GM19023 (cell line): ENCODE data around the gene TMIE.

ENCODE experiments used
- ATAC-seq: cut with Tn5 transposase; IDR thresholded peaks from one replicate; pipeline ENCODE4 v1.9.1; 2021; ENCODE audit warnings: mild to moderate bottlenecking, moderate library complexity; ENCODE audit not compliant: unreplicated experiment

Gene TMIE

GRCh38 chr3:46668591-46668990 lies 32.6 kb upstream of the TMIE start:
- ATAC-seq = no peak

GRCh38 chr3:46669191-46669999 lies 31.8 kb upstream of the TMIE start:
- ATAC-seq = no peak

- no peak for ATAC-seq
Measured at GRCh38 chr3:46670000-46670890, 30.9 kb upstream of the TMIE start.

DNA sequence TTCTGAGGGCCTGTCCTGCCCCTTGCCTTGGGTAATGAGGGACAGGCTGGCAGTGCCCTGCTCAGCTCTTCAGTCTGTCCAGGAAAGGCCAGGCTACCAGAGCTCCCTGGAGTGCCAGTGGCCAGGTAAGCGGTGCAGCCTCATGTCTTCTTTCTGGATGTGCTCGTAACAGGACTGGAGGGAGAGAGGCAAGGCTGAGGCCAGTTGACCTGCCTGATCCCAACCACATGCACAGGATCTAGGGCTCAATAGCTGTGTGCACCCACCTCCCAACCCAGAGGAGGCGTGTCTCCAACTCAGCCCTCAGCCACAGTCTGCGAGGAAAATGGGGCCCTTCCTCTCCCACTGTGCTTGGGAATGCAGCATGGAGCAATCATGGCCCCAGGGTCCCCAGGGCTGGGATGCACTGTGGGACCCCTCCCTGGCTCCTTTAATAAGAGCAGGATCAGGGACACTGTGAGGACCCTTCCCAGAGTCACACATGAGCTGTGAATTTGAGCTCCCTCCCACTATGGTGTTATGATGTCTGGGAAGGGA lies 30.2 kb upstream of the TMIE start:
- no peak for ATAC-seq

GRCh38 chr3:46671541-46672348 lies 29.4 kb upstream of the TMIE start:
- ATAC-seq = no peak

GRCh38 chr3:46672349-46672695 lies 28.9 kb upstream of the TMIE start:
- ATAC-seq = no peak

- no peak for ATAC-seq
Measured at GRCh38 chr3:46673151-46674030, 27.8 kb upstream of the TMIE start.

DNA sequence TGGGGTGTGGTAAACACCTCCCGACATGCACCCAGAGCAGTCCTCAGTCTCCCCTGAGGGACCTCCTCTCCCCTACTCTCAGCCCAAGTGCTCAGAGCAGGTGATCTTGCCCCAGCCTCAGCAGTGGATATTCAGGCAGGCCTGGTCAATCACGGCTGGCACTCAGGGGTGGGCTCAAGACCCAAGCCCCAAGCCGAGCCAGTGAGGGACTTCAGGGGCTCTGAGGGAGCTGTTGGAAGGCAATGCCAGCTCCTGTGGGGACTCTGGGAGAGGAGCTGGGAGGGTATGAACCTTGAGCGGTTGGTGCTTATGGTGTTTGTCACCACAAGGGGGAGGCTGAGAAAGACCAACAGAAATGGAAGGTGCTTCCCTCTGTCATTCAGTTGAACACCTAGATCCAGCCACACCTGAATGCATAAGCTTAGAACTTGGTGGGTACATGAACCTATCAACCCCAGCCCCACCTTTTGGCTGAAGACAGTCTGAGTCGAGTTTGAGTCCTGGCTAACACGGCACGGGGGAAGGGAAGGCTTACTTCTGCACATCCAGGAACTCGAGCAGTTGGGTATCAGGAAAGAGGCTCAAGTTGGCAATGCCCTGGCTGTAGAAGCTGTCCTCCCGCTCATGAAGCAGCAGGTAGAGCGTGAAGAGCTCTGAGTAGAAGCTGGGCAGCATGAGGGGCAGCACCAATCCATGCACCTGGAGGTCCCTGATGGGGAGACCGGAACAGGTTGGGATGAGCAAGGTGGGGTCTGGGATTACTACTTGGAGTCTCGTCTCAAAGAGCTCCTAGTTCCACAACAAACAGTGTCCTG lies 27.0 kb upstream of the TMIE start:
- no peak for ATAC-seq

- ATAC-seq = no peak
Measured at GRCh38 chr3:46675426-46675825, 25.8 kb upstream of the TMIE start.

GRCh38 chr3:46675843-46676567 lies 25.2 kb upstream of the TMIE start:
- no peak for ATAC-seq

GRCh38 chr3:46676601-46677410 lies 24.4 kb upstream of the TMIE start:
- ATAC-seq = no peak

GRCh38 chr3:46677411-46677726 lies 23.8 kb upstream of the TMIE start:
- no peak for ATAC-seq

DNA sequence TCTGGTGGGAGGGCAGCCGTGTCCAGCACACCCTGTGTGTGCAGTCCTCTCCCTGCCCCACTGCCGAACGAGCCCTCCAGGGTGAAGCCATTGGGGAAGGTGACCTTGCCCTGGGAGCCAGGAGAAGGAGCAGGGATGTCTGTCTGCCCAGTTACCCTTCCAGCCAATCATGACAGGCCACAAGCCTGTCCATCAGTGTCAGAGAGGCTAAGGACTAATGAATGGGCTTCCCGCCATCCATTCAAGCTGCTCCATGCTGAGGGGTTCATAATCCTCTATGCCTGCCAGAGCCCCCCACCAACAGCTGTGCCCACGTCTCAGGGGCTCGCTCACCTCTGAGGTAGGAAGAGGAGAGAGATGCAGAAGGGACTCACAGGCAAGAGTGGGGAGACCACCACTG lies 22.9 kb upstream of the TMIE start:
- no peak for ATAC-seq

- no peak for ATAC-seq
Measured at GRCh38 chr3:46679681-46680080, 21.5 kb upstream of the TMIE start.

- no peak for ATAC-seq
Measured at GRCh38 chr3:46680298-46680826, 20.8 kb upstream of the TMIE start.

DNA sequence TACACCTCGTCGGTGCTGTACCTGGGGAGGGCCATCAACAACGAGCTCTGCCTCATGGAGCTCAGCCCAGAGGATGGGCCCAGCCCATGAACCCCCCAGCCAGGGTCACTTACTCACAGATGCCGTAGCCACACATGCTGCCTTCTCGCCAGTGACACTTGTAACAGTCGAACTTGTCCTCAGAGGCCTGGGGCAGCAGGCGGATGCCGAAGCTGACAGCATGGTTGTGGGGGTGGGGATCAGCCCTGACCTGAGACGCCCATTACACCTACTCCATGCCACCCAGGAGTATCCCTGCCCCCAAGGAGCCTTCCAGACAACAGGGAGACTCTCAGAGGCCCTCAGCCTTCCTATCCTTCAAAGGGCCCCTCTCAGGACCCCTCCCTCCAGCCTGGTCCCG lies 19.8 kb upstream of the TMIE start:
- no peak for ATAC-seq

DNA sequence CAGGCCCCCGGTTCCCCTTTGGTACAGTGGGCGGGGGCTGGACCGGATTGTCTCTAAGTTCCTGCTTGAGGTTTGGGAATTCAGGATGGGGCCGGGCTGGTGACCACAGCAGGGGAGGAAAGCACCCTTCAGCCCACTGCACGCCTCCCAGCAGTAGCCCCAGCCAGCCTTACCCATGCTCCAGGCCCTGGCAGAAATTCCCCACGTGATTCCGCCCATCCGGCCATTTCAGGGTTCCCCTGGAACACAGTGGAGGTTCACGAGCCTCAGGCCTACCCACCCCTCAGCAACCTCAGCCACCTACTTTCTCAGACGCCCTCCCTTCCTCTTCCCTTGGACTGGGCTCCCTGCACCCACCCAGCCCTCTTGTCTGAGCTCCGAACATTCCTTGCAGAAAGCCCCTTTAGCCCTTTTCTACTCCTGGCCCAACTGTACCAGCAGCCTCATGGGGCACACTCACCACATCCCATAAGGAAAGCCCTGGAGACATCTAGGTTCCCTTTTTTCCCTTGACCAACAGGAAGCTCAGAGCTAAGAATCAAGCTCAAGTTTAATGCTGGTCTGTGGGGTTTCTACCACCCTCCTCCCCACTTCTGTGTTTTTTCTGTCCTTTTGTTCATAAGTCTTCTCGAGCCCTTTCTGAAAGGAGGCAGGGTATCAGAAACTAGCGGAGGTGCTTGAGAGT lies 19.2 kb upstream of the TMIE start:
- ATAC-seq = no peak
